ENCODE measurements around the gene RAVER2.
"Not testable (repeated sequence)": the region's sequence is repeated elsewhere in the genome, so short reads cannot be mapped to it uniquely, and the experiment has no call there.

The RAVER2 gene

DNA sequence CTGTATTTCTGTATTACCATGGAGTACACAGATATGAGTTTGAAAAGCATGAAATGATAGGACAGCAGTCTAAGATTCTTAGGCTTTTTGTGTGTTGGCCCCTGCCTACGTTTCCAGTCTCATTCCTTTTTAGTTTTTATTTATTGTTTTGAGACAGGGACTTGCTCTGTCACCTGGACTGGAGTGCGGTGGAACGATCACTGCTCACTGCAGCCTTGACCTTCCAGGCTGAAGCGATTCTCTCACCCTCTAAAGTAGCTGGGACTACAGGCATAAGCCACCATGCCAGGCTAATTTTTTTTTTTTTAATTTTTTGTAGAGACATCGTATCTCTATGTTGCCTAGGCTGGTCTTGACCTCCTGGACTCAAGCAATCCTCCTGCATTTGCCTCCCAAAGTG, 3.8 kb downstream of the RAVER2 start:
- DNase-seq (ENCODE audit: low spot score), result no peak

- DNase-seq (ENCODE audit: low spot score), result no peak
These were observed 5.2 kb downstream of the RAVER2 start for GRCh38 chr1:64750092-64750491.

- no peak for DNase-seq (ENCODE audit: low spot score)
These were observed 6.0 kb downstream of the RAVER2 start for GRCh38 chr1:64750875-64751274.

- DNase-seq (ENCODE audit: low spot score), result no peak
These were observed 9.3 kb downstream of the RAVER2 start for GRCh38 chr1:64754173-64754572.

GRCh38 chr1:64755361-64755760, 10.5 kb downstream of the RAVER2 start:
- no peak for DNase-seq (ENCODE audit: low spot score)

DNA sequence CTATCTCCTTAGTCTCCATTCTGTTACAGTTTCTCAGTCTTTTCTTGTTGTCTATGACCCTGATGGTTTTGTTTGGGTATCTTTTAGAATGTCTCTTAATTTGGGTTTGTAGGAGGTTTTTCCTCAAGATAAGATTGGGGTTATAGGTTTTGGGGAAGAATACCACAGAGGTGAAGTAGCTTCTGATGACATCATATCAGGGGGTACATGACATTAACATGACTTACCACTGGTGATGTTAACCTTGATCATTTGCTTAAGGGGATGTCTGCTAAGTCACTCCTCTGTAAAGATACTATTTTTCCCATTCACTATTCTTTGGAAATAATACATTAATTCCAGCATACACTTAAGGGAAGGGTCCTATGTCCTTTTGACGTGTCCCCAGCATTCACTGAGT, 11.9 kb downstream of the RAVER2 start:
- no peak for DNase-seq (ENCODE audit: low spot score)

DNA sequence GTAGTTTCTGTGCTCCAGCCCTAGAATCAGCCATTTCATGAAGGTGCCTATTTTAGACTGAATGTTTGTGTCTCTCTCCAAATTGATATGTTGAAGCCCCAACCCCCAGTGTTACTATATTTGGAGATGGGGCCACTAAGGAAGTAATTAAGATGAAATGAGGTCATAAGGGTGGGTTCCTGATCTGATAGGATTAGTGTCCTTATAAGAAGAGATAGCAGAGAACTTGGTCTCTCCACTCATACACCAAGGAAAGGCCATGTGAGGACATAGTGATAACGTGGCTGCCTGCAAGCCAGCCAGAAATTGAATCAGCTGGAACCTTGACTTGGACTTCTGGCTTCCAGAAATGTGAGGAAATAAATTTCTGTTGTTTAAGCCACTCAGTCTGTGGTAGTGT, 12.3 kb downstream of the RAVER2 start:
- DNase-seq (ENCODE audit: low spot score), result no peak

DNA sequence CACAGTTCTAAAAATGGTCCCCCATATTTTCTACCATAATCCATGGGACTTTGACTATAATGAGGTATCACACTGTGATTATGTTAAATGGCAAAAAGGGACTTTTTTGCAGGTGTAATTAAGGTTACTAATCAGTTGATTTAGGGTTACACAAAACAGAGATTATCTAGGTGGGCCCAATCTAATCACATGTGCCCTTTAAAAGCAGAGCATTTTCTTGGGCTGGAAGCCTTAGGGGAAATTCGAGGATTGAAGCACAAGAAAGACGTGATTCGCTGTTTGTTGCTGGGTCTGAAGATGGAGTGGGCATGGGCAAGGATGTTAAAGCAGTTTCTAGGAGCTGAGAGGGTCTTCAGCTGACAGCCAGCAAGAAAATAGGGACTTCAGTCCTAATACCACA, 13.4 kb downstream of the RAVER2 start:
- no peak for DNase-seq (ENCODE audit: low spot score)

DNA sequence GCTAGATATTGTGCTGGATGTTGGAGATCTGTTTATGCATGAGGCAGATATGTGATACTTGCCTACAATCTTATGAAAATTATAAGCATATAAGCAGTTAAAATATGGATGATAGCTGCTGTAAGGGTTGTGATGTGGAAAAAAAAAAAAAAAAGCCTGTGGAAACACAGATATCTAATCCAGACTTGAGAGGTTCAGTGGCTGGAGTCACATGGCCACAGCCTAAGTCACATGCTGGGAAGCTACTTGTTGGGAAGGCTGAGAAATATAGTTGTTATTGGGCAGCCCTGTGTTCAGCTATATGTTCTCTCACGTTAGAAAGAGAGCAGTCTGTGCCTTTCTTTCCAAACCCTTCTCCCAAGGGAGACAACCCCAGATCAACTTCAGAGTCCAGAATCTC, 15.1 kb downstream of the RAVER2 start:
- no peak for DNase-seq (ENCODE audit: low spot score)

GRCh38 chr1:64765012-64765411, 20.1 kb downstream of the RAVER2 start:
- DNase-seq (ENCODE audit: low spot score), result no peak

DNA sequence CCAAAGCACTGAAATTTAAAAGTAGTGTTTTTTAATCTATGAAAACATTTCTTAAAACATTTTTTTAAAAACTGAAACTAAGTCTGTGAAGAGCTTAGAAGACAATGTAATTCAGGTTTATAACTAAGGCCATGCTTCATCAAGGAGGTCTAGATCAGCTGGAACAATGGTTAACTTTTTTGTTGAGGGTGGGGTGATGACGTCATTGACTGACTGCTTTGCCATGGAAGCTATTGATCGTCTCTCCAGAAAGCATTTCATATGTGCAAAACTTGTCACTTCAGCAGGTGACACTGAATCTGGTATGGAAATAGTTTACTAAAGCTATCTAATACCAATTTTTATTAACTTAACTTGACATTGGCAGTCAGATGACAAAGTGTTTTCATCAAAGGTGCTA, 21.0 kb downstream of the RAVER2 start:
- DNase-seq (ENCODE audit: low spot score), result no peak

GRCh38 chr1:64766429-64766828, 21.6 kb downstream of the RAVER2 start:
- DNase-seq (ENCODE audit: low spot score), result no peak

- DNase-seq (ENCODE audit: low spot score), result no peak
These were observed 24.6 kb downstream of the RAVER2 start for GRCh38 chr1:64769482-64769881.

DNA sequence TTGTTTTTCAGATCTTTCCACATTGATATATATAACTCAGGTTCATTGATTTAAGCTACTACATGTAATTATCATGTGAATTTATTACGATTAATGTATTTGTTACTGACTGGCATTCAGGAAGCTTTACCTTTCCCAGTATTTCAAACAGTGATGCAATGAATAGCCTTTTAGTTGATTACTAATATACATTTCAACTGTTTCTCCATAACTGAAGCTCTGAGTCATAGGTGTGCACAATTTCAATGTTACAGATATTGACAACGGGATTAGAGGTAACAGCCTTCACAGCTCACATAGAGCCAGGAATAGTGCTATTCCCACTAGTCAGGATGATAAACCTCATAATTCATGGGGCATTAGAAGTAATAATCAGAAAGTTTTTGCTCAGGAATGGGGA, 25.1 kb downstream of the RAVER2 start:
- DNase-seq (ENCODE audit: low spot score), result no peak

- not testable (repeated sequence) for DNase-seq (ENCODE audit: low spot score)
These were observed 28.4 kb downstream of the RAVER2 start for GRCh38 chr1:64773306-64773705.

DNA sequence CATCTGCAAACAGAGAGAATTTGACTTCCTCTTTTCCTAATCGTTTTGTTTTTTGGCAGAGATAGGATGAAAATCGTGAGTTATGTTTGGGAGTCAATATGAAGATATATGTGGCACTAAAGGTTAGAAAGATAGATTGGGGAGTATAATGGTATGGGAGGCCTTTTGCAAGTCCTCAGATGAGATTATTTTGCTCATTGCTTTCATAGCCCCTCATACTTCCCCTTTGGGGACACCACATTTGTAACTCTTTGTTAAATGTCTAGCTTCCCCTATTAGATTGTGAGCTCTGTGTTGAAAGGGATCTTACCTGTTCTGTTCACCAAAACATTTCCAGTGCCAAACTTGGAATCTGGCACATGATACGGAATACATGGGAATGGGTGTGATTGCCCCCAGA, 30.2 kb downstream of the RAVER2 start:
- no peak for DNase-seq (ENCODE audit: low spot score)

- DNase-seq (ENCODE audit: low spot score), result not testable (repeated sequence)
These were observed 37.2 kb downstream of the RAVER2 start for GRCh38 chr1:64782044-64782443.

- DNase-seq (ENCODE audit: low spot score), result not testable (repeated sequence)
These were observed 38.0 kb downstream of the RAVER2 start for GRCh38 chr1:64782848-64783247.

DNA sequence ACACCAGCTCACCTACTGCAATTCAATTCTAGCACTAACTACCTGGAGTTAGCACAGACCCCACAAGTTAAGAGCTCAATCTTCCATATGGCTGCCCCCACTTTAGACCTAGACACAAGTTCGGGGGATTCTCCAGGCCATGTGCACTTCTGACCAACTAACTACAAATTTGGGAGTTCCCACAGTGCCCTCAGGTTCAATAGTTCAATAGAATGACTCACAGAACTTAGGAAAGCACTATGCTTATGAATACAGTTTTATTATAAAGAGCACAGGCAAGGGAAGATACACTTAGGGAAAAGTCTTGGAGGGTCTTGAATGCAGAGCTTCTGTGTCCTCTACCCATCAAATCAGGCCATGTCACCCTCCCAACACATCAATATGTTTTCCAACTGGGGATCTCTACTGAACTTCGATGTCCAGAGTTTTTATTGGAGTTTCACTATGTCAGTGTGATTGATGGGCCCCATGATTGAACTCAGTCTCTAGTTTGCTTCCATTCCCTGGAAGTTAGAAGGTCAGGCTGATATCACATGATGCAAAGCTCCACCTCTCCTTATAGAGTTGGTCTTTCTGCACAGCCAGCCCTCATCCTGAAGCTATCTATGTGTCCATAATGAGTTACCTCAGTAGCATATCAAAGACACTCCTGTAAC, 46.1 kb downstream of the RAVER2 start:
- DNase-seq (ENCODE audit: low spot score), result no peak

- no peak for DNase-seq (ENCODE audit: low spot score)
These were observed 54.0 kb downstream of the RAVER2 start for GRCh38 chr1:64798872-64799271.

GRCh38 chr1:64801851-64802523, 57.1 kb downstream of the RAVER2 start:
- no peak for DNase-seq (ENCODE audit: low spot score)

GRCh38 chr1:64809309-64809708, 64.4 kb downstream of the RAVER2 start:
- no peak for DNase-seq (ENCODE audit: low spot score)

GRCh38 chr1:64810001-64810400, 65.1 kb downstream of the RAVER2 start:
- DNase-seq (ENCODE audit: low spot score), result no peak

GRCh38 chr1:64811131-64811530, 66.3 kb downstream of the RAVER2 start:
- DNase-seq (ENCODE audit: low spot score), result no peak
